ENCODE results near the gene ZCCHC4.
A peak's percentile ranks its signal among the peaks of the same experiment; 100 is the strongest.
"Not testable (repeated sequence)": the region's sequence is repeated elsewhere in the genome, so short reads cannot be mapped to it uniquely, and the experiment has no call there.

The ZCCHC4 gene

DNA sequence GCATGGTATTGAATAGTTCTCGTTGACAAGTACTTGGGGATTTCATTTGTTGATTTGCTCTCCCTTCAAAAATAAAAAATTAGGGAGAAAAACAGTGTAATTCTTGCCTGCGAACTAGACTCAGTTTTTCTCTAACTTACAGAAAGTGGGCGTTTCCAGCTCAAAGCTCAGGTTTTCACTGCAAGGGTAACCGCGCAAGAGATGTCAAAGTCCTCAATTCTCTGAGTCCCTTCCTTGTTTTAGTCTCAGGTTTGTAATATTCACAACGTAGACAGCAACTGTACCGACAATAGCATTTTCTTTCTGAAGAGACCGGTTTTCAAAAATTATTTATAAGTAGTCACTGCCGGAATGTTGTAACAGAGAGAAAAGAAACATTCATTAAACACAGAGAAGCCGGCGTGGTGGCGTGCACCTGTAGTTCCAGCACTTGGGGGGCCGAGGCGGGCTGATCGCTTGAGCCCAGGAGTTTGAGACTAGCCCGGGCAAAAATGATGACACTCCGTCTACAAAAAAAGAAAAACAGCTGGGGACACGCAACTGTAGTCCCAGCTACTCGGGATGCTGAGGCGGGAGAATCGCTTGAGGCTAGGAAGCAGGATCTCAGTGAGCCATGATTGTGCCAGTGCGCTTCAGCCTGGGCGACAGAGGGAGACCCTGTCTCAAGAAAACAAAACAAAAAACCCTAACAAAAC, 774 bp downstream of the ZCCHC4 start:
- DNase-seq (ENCODE audit: extremely low read depth, low read depth), result no peak
- TF ChIP-seq, protein P1, sequence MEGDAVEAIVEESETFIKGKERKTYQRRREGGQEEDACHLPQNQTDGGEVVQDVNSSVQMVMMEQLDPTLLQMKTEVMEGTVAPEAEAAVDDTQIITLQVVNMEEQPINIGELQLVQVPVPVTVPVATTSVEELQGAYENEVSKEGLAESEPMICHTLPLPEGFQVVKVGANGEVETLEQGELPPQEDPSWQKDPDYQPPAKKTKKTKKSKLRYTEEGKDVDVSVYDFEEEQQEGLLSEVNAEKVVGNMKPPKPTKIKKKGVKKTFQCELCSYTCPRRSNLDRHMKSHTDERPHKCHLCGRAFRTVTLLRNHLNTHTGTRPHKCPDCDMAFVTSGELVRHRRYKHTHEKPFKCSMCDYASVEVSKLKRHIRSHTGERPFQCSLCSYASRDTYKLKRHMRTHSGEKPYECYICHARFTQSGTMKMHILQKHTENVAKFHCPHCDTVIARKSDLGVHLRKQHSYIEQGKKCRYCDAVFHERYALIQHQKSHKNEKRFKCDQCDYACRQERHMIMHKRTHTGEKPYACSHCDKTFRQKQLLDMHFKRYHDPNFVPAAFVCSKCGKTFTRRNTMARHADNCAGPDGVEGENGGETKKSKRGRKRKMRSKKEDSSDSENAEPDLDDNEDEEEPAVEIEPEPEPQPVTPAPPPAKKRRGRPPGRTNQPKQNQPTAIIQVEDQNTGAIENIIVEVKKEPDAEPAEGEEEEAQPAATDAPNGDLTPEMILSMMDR (IDR thresholded peaks at IDR 0.05; ENCODE audit: low read depth, low read length, missing control alignments), result no peak
- H3K4me3 ChIP-seq (replicated peaks; ENCODE audit: low read depth, low read length), result peak overlapping the region; percentile 97

DNA sequence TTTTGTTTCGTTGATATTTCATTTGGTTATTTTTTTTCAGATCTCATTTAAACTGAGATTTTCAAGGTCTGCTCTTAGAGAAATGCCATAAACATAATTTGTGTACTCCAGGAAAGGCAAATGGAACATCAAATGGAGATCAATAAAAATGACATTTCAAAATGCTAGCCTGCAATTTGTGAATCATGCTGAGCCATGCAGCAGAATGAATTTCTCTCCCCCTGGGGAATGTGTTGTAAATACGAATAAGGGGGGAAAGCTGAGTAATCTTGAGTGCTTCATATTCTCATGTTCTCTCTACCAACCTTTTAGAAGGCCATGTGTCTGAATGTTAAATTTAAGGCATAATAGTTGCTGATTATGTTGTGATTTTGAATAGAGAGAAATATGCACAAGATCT, 7.8 kb downstream of the ZCCHC4 start:
- TF ChIP-seq, protein P1 (IDR thresholded peaks at IDR 0.05; ENCODE audit: low read depth, low read length, missing control alignments), result no peak
- H3K4me3 ChIP-seq (replicated peaks; ENCODE audit: low read depth, low read length), result no peak overlapping the region
- no peak for DNase-seq (ENCODE audit: extremely low read depth, low read depth)

DNA sequence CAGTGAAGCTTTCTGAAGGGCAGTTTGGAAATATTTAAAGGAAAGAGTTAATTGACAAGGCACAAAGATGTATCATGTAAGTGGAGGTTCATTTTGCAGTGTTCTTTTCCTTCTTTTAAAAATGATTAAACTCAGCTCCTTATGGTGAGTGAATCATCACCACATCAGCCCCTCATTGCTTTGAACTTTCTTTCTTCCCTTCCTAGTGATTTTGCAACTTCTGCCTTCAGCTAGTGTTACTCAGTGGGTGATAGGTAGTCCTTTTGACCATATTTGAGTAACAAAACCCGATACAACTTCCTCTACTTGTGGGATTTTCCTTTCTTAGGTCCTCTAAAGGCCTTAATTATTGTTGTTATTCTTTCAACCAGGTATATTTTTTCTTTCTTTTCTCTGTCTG, 8.2 kb downstream of the ZCCHC4 start:
- H3K4me3 ChIP-seq (replicated peaks; ENCODE audit: low read depth, low read length), result no peak overlapping the region
- DNase-seq (ENCODE audit: extremely low read depth, low read depth), result peak; percentile 35

DNA sequence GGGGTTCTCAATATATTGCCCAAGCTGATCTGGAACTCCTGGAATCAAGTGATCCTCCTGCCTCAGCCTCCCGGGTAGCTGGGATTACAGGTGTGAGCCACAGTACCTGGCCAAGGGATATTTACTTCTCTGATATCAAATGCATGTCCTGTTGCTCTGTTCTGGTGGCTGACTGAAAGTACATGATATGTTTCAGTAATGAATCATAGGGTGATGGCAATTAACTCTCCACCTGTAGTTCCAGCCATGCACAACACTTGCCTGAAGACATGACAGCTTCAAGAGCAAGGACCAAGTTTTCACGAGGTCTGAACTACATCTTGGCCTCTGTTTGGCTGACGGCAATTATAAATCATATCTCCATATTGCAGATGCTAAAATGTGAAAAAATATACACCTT, 9.1 kb downstream of the ZCCHC4 start:
- no peak for DNase-seq (ENCODE audit: extremely low read depth, low read depth)
- TF ChIP-seq, protein P1 (IDR thresholded peaks at IDR 0.05; ENCODE audit: low read depth, low read length, missing control alignments), result no peak
- H3K4me3 ChIP-seq (replicated peaks; ENCODE audit: low read depth, low read length), result no peak overlapping the region

More for the DNA sequence above, 8.2 kb downstream of the ZCCHC4 start:
- TF ChIP-seq, protein P1 (IDR thresholded peaks at IDR 0.05; ENCODE audit: low read depth, low read length, missing control alignments), result no peak

DNA sequence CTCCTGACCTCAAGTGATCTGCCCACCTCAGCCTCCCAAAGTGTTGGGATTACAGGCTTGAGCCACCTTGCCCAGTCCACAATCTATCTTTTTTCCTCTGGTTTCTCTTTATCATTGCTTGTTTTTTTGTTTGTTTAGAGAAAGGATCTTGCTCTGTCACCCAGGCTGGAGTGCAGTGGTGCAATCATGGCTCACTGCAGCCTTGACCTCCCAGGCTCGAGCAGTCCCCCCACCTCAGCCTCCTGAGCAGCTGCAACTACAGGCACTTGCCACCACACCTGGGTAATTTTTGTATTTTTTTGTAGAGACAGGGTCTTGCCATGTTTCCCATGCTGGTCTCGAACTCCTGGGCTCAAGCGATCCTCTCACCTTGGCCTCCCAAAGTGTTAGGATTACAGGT, 15.9 kb downstream of the ZCCHC4 start:
- not testable (repeated sequence) for H3K4me3 ChIP-seq (replicated peaks; ENCODE audit: low read depth, low read length); DNase-seq (ENCODE audit: extremely low read depth, low read depth)

DNA sequence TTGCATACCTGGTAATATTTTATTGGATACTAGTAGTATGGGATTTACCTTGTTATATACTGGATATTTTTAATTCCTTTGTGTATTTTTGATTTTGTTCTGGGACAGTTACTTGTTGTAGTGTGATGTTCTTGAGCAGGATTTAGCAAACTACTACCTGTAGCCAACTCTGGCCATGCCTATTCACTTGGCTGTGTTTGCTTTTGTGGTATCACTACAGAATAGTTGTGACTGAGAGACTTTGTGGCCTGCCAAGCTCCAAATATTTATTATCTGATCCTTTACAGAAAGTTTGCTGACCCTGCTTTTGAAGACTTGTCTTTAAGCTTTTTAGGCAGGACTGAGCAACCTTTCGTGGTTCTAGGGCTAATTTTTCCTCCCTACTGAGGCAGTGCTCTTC, 17.8 kb downstream of the ZCCHC4 start:
- TF ChIP-seq, protein P1 (IDR thresholded peaks at IDR 0.05; ENCODE audit: low read depth, low read length, missing control alignments), result no peak
- DNase-seq (ENCODE audit: extremely low read depth, low read depth), result no peak
- H3K4me3 ChIP-seq (replicated peaks; ENCODE audit: low read depth, low read length), result no peak overlapping the region

DNA sequence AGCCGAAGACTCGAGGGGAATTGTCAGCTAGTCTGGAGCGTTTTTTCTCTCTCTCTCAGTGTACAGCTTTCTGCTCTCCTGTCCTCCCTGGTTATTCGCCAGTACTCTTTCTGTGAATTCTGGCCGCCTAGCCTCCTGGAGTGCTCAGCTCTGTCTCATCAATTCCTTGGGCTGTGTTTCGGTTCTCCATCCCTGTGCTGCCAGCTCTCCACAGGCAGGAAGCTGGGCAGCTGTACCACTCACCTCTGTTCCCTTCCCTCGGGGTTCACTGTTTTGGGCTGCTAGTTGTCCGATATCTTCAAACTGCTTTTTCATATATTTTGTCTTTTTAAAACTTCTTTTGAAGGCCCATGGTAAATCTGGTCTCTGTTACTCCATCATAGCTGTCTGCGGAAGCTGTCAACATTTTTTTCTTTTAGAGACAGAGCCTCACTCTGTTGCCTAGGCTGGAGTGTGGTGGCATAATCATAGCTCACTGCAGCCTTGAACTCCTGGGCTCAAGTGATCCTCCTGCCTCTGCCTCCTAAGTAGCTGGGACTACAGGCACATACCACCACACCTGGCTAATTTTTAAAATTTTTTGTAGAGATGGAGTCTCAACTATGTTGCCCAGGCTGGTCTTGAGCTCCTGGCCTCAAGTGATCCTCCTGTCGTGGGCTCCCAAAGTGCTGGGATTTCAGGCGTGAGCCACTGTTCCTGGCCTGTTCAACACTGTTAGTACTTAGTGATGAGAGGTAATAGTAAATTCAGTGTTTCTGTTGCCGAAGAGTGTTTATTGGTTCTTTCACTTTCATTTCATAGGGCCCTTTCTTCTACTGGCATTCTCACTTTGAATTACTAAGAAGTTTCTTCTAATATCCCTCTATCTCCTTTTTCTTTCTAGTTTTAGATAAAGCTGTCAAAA, 18.6 kb downstream of the ZCCHC4 start:
- DNase-seq (ENCODE audit: extremely low read depth, low read depth), result no peak
- TF ChIP-seq, protein P1 (IDR thresholded peaks at IDR 0.05; ENCODE audit: low read depth, low read length, missing control alignments), result no peak
- no peak overlapping the region for H3K4me3 ChIP-seq (replicated peaks; ENCODE audit: low read depth, low read length)
